HG03571 (cell line): ENCODE results near the gene MCM6.

Source experiments
- ATAC-seq: cut with Tn5 transposase; IDR thresholded peaks from one replicate; pipeline ENCODE4 v1.9.1; 2021; ENCODE audit not compliant: unreplicated experiment

MCM6 gene

GRCh38 chr2:135863233-135863632 is 13.0 kb downstream of the MCM6 start:
- ATAC-seq = no peak

- ATAC-seq = no peak
These were observed 13.5 kb downstream of the MCM6 start for GRCh38 chr2:135862718-135863117.

- ATAC-seq = no peak
These were observed 22.8 kb downstream of the MCM6 start for GRCh38 chr2:135853401-135853800.

- no peak for ATAC-seq
These were observed 24.4 kb downstream of the MCM6 start for GRCh38 chr2:135851858-135852257.

GRCh38 chr2:135850892-135851668 is 25.2 kb downstream of the MCM6 start:
- no peak for ATAC-seq

GRCh38 chr2:135849087-135849486 is 27.2 kb downstream of the MCM6 start:
- ATAC-seq = no peak

GRCh38 chr2:135845997-135846396 is 30.2 kb downstream of the MCM6 start:
- ATAC-seq = no peak

- no peak for ATAC-seq
These were observed 31.0 kb downstream of the MCM6 start for GRCh38 chr2:135845257-135845656.

- ATAC-seq = no peak
These were observed 31.8 kb downstream of the MCM6 start for GRCh38 chr2:135844301-135844895.

- ATAC-seq = no peak
These were observed 32.6 kb downstream of the MCM6 start for GRCh38 chr2:135843671-135844070.

- no peak for ATAC-seq
These were observed 35.6 kb downstream of the MCM6 start for GRCh38 chr2:135840601-135841000.

GRCh38 chr2:135839713-135840112 is 36.5 kb downstream of the MCM6 start:
- no peak for ATAC-seq

GRCh38 chr2:135838502-135838901 is 37.7 kb downstream of the MCM6 start:
- no peak for ATAC-seq

- ATAC-seq = no peak
These were observed 39.5 kb downstream of the MCM6 start, which contains the start of gene LCT for GRCh38 chr2:135836596-135837270. Gene LCT, minus strand, starts transcription at chr2:135837184. Its CDS starts 15 bp downstream, at chr2:135837169.

GRCh38 chr2:135832891-135833290 is 43.4 kb downstream of the MCM6 start:
- no peak for ATAC-seq

GRCh38 chr2:135831180-135831812 is 44.9 kb downstream of the MCM6 start:
- no peak for ATAC-seq

- ATAC-seq = no peak
These were observed 46.7 kb downstream of the MCM6 start for GRCh38 chr2:135829378-135830135.

GRCh38 chr2:135826544-135826943 is 49.7 kb downstream of the MCM6 start:
- ATAC-seq = no peak

GRCh38 chr2:135825550-135826176 is 50.6 kb downstream of the MCM6 start:
- ATAC-seq = no peak

- no peak for ATAC-seq
These were observed 51.1 kb downstream of the MCM6 start for GRCh38 chr2:135825131-135825530.
